Thyroid gland (tissue), 4 donors: Measurements from ENCODE around the gene DLK1.

Experiments used
- POLR2A ChIP-seq, 2 donors: fragments of 450-650 bp; IDR thresholded peaks; one replicate each; pipeline ENCODE4 v1.6.1; 2017; ENCODE audit warnings: antibody characterized with exemption in 2 of 2, mild to moderate bottlenecking in 2 of 2, moderate library complexity in 1 of 2
- TF ChIP-seq, protein P1 (sequence below), 6 experiments: fragments of 200-600 bp in 3 of 6; fragments of 450-650 bp in 3 of 6; sonication (generic) in 3 of 6; IDR thresholded peaks; one replicate each; pipeline ENCODE4 v1.5.1; 2016 to 2019; ENCODE audit warnings: antibody characterized with exemption in 6 of 6, mild to moderate bottlenecking in 2 of 6, inconsistent platforms in 1 of 6, moderate library complexity in 1 of 6

DNA sequence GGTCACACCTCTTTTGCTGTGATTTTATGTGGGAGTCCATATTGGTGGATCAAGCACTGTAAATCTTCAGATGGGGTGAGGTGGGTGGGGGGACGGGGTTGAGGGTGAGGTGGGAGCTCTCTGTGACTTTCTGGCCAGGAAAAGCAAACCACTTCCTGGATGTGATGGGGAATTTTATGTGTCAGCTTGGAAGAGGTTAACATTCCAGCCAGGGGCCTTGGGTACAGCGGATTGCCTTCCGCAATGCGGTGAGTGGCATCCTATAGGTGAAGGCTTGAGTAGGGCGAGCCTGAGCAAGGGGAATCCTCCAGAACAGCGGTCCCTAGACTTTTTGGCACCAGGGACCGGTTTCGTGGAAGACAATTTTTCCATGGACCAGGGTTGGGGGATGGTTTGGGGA, 36.2 kb downstream of the DLK1 start:
- TF ChIP-seq, protein P1, sequence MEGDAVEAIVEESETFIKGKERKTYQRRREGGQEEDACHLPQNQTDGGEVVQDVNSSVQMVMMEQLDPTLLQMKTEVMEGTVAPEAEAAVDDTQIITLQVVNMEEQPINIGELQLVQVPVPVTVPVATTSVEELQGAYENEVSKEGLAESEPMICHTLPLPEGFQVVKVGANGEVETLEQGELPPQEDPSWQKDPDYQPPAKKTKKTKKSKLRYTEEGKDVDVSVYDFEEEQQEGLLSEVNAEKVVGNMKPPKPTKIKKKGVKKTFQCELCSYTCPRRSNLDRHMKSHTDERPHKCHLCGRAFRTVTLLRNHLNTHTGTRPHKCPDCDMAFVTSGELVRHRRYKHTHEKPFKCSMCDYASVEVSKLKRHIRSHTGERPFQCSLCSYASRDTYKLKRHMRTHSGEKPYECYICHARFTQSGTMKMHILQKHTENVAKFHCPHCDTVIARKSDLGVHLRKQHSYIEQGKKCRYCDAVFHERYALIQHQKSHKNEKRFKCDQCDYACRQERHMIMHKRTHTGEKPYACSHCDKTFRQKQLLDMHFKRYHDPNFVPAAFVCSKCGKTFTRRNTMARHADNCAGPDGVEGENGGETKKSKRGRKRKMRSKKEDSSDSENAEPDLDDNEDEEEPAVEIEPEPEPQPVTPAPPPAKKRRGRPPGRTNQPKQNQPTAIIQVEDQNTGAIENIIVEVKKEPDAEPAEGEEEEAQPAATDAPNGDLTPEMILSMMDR (IDR thresholded peaks at IDR 0.05): no peak
- TF ChIP-seq POLR2A (IDR thresholded peaks at IDR 0.05): no peak
